HG03571 (cell line): ENCODE data around the gene SLC39A3.

Experiments used
- ATAC-seq: cut with Tn5 transposase; IDR thresholded peaks from one replicate; pipeline ENCODE4 v1.9.1; 2021; ENCODE audit not compliant: unreplicated experiment

The SLC39A3 gene

DNA sequence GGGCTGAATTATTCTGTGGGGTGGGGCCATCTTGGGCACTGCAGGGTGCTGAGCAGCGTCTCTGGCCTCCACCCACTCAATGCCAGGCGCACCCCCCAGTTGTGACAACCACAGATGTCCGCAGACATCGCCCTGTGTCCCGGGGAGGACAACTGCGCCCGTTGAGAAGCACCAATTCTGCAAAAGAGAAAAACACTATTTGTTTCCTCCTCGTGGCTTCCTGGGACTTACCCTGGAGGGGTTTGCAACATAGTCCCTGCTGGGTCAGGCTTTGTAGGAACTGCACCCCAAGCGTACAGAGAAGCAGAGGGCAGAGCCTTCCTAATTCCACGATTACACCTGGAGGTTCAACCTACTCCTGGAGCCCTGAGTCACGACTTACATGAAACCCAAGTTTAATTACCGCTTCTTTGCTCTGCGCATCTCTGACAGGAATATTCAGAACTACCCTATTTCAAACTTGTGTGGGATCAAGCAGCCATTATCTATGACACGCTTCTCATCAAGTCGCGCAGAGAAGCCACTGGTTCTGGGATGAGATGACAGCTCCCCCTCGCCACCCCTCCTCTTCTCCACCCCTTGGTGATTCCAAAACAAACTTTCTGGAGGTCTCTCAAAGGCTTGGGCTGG, 11.1 kb upstream of the SLC39A3 start:
- ATAC-seq, result no peak

DNA sequence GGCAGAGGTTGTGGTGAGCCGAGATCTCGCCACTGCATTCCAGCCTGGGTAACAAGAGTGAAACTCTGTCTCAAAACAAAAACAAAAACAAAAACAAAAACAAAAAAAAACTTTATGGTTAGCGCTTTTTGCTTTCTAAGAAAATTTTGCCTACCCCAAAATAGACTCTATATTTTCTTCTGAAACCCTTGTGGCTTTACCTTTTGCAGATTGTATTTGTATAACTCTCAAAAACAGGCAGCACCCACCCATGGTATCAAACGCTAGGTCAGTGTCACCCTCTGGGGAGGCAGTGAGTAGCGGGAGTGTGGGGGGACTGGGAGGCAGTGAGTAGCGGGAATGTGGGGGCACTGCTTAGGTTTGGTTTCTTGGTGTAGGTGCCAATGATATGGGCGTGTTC, 7.5 kb upstream of the SLC39A3 start:
- no peak for ATAC-seq

DNA sequence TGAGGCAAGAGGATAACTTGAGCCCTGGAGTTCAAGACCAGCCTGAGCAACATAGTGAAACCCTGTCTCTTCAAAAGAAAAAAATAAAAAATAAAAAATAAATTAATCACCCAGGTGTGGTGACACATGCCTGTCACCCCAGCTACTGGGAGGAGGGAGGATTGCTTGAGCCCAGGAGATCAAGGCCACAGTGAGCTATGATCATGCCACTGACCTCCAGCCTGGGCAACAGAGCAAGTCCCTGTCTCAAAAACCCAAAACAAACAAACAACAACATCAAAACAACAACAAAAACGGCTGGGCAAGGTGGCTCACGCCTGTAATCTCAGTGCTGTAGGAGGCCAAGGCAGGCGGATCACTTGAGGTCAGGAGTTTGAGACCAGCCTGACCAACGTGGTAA, 4.3 kb upstream of the SLC39A3 start:
- ATAC-seq, result no peak

DNA sequence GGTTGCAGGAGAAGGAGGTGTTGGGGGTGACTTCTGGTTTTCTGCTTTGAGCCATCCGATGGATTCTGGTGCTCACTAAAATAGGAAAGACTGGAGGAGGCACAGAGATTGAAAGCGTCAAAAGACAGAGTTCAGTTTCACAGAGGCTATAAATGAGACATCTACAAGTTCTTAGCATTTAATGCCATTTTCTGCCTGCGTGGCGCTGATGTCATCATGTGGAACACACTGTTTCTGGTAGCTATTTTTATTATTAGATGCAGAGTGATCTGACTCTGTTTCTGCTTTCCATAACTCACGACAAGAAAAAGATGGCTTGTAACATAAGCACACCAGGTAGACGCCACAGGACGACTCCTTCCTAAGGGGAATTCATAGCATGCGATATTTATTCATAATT, 3.3 kb upstream of the SLC39A3 start:
- no peak for ATAC-seq

DNA sequence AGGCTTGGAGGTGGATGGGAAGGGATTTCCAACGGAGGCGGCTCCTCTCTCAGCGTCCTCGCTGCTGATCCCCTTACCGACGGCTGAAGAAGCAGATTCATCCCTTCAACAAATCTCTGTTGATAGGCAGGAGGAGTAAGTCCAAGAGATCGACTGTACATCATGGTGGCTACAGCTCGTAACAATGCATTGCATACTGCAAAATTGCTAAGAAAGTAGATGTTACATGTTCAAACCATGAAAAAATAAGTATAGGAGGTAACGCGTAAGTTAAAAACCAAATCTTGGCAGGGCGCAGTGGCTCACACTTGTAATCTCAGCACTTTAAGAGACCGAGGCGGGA, 468 bp upstream of the SLC39A3 start:
- no peak for ATAC-seq

DNA sequence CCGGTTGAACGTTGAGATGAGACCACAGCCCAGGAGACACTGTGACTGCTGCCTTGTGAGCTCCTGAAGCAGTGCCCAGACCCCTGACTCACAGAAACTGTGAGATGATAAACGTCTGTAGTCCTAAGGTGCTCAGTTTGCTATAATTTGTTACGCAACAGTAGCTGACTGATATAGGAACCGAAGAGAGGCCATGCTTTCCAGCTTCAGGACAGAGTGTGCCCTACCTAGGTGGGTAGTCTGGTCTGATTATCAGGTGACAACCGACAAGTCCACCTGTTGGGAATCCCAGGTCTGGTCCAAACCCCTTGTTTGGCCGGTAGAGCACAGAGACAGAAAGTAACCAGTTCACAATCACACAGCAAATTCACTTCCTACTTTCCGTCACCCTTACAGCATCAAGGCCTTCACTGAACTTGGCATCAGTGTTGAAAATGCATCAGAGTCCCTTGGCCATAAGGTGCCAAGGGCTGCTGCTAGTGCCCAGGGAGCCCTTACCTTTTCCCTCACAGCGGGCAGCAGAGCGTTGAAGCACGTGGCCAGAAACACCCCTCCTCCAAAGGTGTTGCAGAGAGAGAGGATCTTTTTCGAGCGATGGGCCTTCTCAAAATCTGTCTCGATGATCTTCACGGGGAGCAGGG, 3.1 kb downstream of the SLC39A3 start:
- no peak for ATAC-seq

DNA sequence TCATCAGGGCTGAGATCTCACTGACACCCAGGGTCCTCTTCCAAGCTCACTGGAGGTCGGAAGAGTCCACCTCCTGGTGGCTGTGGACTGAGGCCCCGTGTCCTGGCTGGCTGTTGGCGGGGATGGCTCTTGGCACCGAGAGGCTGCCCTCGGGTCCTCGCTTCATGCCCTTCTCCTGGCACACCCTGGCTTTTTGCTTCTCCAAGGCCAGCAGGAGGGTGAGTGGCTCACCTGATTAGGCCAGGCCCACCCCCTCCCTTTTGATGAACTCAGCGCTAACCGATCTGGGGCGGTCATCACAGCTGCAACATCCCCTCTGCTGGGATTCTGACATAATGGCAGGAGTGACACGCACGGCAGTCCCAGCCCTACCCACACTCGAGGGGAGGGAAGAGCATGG, 4.4 kb downstream of the SLC39A3 start:
- no peak for ATAC-seq

DNA sequence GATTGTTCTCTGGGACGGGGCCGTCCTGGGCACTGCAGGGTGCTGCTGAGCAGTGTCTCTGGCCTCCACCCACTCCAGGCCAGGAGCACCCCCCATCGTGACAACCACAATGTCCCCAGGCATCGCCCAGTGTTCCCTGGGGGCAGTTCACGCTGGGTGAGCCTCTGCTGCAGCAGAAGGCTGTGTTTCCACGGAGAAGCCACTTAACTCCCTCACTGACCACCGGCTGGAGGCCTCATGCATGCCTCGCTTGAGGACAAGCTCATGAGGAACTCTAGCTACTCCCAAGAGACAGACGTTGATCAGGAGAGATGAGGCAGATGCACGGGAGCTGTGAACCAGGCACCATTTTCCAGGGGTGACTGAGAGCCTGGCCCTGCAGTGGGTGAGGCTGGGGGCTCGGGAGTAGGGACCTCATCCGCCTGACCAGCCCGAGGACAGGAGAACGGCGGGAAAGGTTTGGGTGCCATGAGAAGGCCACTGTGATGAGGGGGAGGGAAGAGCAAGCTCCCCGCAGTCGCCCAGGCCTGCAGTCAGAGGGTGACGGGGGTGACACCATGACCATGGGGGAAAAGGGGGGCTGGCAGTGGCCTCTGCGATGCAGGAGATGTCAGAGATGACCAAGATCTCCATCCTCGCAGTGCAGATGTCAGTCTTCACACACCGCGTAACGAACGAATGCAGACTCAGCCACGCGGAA, 5.1 kb downstream of the SLC39A3 start:
- no peak for ATAC-seq

DNA sequence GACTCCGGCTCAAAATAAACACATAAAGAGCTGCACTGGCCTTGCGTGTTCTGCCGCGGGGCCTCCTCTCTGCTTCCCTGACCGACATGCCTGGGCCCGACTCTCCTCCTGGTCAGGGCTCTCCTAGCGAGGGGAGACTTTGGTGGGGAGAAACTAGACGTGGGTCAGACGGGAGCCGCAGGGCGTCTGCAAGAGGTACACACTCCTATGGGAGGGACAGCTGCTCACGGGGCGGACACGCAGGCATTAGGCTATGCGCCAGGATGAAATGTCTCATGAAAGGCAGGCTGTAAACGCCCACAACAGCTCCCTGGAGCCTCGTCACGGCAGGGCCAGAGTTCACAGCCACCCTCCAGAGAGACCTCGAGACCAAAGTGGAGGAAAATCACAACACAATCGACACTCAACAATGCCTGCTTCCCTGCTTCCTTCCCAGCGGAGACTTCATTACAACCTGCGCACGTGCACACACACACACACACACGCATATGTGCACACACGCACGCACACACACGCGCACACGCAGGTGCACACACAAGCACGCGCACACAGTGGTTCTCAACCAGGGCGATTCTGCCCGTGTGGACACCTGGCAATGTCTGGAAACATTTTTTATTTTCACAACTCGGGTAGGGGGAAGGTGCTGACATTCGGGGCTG, 5.8 kb downstream of the SLC39A3 start:
- ATAC-seq, result no peak

DNA sequence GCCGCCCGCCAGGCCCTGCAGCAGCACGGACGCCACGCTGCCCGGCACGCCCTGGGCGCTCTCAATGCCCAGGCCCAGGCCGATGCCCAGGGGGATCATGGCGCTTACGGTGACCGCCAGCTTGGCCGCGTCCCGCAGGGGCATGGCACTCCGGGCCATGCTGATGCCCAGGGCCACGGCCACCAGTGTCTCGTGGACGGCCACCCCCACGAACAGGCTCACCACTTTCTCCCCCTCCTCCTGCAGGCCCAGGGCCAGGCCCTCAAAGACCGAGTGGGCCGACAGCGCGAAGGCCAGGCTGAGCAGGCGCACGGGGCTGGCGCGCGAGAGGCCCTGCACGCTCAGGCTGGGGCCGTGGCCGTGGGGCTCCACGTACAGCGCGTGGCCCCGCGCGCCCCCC, 6.9 kb downstream of the SLC39A3 start:
- ATAC-seq, result no peak

DNA sequence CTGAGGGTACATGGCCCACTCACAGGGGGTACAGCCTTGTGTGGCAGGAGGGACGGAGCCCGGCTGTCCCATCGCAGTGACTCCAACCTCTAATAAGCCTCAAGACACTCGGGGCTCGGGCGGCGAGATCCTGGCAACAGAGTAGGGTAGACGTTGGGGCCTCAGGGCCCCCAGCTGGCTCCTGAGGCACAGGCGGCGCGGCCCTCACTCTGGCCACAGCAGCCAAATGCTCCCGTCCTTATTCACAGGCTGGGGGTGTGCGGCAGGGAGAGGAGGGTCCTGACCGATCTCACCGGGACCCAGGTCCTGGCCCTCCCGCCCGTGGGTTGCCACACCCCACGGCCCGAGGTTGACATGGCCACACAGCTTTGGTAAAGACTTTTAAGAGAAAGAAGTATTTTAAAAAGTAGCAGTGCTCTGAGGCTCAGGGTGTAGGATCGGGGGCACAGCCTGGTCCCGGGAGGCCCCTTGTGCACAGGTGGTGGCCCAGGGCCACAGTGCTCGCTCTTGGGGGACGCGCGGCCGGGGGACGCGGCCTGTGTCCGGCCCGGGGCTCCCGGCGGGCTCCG, 7.6 kb downstream of the SLC39A3 start:
- no peak for ATAC-seq

DNA sequence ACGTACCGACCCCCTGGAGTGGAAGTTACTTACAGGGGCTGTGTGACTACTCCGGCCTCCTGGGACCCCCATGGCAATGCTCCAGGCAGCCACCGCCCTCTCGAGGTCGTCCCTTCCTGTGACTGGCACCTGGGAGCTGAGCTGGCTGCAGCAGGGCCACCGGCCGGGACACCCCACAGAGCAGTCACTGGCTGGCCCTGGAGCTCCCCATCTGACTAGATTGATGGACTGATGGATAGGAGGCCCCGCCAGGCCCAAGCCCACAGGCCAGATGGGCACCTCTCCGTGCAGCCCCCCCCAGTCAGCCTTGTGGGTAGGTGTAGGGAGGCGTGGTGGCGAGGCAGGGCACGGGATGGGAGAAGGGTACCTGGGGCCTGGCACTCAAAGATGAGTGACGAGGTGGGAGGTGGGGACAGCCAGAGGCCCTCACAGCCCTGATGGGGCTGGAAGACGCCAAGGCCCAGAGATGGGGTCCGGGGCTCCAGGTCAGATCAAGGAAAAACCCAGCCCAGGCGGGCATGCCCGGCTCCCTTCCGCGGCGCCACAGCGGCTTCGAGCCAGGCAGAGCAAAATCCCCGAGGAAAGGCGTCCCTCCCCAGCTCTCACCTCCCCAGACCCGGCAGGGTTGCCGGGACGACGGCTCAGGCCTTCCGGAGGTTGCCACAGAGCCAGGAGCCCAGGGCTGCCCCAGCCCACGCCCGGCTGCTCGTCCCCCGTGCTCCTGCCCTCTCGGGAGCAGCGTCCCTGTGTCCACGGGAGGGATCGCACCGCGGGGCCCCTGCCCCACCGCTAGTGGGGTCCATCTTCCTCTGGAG, 8.4 kb downstream of the SLC39A3 start:
- ATAC-seq, result no peak

DNA sequence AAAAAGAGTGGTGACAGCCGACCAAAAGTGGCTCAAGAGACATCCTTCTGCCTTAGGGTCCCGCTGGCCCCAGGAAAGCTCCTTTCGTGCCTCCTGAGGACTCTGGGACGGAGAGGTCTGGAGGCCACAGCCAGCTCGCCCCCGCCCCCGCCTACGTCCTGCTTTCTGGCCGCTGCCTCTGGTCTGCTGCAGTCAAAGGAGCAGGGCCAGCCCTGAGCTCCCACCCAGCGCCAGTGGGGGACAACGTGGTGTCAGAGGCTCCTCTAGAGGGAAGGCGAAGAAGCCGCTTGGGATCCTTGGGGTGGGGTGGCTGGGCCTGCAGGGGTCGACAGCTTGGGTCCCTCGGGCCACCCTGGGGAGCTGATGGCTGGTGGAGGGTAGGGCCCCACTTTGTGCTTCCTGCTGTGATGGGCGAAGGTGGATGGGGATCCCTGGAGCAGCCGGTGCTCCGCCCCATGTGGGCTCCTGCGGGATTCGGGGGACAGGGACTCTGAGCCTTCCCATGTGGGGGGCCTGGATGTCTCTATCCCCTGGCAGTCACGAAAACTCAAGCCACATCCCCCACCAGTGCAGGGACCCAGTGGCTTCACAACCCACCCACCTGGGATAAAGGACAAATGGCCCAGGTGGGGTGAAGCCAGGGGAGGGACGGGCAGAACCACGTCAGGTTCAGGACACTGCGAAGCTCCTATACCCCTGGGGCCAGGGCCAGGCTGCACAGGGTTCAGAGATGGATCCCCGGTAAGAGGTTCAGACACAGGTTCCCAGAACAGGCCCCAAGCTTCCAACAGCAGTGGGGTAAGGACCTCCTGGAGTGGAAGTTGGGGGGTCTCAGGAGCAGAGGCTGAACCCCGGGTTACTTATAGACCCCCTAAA, 9.6 kb downstream of the SLC39A3 start:
- no peak for ATAC-seq

DNA sequence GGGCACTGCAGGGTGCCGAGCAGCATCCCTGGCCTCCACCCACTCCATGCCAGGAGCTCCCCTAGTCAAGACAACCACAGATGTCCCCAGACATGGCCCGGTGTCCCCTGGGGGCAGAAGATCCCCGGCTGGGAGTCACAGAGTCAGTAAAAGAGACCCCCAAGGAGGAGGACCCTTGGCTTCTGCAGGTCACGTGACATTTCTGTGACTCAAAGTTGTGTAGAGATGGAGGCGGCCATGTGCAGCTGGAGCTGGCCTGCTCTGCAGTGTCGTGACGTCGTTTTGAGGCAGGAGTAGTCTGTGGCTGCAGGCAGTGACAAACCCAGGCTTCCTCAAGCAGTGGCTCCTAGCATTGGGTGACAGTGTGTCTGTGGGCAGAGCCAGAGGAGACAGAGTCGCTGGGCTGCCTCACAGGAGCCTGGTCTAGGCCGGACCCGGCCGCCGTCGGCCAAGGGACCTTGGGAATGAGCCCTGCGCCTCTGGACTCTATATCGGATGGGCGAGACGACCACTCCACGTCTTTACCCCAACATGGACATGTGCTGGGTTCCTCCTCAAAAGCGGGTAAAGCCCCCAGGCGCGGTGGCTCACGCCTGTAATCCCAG, 10.9 kb downstream of the SLC39A3 start:
- no peak for ATAC-seq

DNA sequence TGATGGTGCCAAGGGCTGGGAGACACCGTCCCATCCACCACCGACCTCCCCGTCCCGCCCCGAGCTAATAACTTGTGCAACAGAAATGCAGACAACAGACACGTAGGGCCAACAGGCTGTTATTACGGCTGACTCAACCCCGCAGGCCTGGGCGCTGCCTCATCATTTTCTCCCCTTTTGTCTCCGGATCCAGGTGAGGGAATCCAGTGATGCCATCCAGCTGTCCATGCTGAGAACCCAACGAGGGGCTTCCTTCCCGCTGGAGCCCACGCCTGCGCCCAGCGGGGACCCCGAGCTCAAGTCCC, 12.2 kb downstream of the SLC39A3 start:
- no peak for ATAC-seq

DNA sequence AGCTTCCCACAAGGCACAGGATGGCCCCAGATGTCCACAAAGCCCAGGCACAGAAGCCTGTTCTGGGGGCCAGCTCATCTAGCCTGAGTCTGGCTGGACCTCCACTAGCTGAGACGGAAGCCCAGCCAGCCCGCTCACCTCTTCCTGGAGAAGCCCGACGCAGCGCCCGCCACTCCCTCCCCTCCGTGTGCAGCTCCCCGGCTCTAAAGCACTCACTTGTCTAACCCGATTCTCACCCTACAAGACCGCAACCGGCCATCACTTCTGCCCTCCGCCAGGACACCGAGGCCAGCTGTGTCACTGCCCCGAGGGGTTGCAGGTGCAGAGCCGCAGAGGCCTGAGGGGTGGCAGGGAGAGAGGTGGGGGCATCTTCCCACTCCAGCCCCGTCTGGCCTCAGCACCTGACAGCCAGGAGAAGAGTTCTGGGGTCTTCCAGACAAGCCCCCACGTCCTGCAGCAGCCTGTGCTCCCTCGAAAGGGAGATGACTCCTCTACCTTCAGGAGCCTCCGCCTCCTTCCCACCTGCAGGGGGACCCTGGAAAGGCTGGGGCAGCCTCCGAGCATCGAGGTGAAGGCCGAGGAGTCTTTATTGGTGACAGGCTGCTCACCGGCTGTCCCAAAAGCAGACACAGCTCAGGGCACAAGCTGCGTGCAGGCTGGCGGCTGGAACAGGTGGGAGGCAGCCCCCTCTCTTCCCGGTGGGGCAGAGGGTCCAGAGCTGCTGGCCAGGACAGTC, 12.7 kb downstream of the SLC39A3 start:
- no peak for ATAC-seq

DNA sequence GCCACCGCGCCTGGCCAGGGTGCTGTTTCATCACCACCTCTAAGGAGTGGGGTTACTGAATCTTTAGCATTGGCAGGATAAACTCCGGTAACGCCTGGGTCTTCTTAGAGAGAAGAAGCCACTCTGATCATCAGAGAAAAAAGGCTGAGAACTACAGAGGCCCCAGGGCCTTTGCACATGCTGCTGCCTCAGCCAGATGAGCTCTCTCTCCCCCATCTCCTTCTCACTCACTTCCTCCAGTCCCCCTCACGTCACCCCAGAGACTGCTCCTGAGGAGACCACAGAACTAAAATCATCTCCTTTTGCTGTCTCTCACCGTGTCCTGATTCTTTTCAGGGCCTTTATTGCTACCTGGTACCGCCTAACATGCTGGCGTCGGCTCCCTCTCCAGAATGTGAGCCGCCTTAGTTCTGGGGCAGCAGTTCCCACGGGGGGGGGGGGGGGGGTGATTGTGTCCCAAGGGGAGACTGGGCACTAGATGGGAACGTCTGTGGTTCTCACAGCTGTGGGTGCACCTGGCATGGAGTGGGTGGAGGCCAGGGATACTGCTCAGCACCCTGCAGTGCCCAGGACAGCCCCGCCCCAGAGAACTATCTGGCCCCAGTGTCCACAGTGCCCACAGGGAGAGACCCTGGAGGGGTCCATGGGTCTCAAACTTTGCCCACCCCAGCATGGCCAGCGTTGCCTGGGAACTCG, 13.5 kb downstream of the SLC39A3 start:
- ATAC-seq, result no peak

DNA sequence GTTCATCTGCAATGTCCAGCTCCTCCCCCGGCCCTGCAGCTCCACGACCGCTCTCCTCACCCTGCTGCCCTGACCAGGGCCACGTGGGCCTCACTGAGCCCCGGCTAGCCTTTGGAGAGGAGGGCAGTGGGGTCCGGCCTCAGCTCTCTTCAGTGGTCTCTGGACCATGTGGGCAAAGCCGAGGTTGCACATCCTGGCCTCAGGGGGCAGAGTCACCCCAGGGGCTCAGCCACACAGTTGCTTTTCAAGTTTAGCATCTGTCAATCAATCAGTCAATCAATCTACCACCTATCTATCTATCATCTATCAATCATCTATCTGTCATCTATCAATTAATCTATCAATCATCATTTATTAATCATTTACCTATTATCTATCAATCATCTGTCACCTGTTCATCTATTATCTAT, 15.7 kb downstream of the SLC39A3 start:
- no peak for ATAC-seq
